Lung (tissue), 12 donors: ENCODE results near the gene ARID1B. TPM values are rescaled to one million over a fixed set of nuclear protein-coding genes. Genes with fewer than 3 reads are reported as not detected.

ENCODE experiments used
- ATAC-seq: fragments of 200-7000 bp; cut with Tn5 transposase; one replicate; pipeline ENCODE4 v1.9.1; 2020; ENCODE audit warnings: moderate number of reproducible peaks; ENCODE audit not compliant: insufficient read depth, low FRiP score
- DNase-seq, 3 donors: peaks; one replicate each; pipeline ENCODE4 v3.0.0-alpha.2; 2013 to 2017
- H3K27ac ChIP-seq, 2 donors: one replicate each; pipeline ENCODE4 v1.5.1; 2013; ENCODE audit warnings: mild to moderate bottlenecking in 2 of 2, moderate library complexity in 2 of 2, control low read depth in 1 of 2, inconsistent platforms in 1 of 2, low read depth in 1 of 2, low read length in 1 of 2
- H3K27me3 ChIP-seq, 3 donors: one replicate each; pipeline ENCODE4 v1.5.1; 2013; ENCODE audit warnings: low read length in 2 of 3; ENCODE audit not compliant: control insufficient read depth in 3 of 3, insufficient read depth in 3 of 3
- H3K36me3 ChIP-seq, 4 donors: one replicate each; pipeline ENCODE4 v1.5.1; 2013; ENCODE audit warnings: low read length in 4 of 4, mild to moderate bottlenecking in 1 of 4, moderate library complexity in 1 of 4; ENCODE audit not compliant: control insufficient read depth in 4 of 4, insufficient read depth in 4 of 4
- H3K4me1 ChIP-seq, 5 donors: one replicate each; pipeline ENCODE4 v1.5.1; 2013; ENCODE audit warnings: low read length in 5 of 5, mild to moderate bottlenecking in 2 of 5, moderate library complexity in 1 of 5; ENCODE audit not compliant: control insufficient read depth in 5 of 5, insufficient read depth in 5 of 5
- H3K4me3 ChIP-seq: one replicate; pipeline ENCODE4 v1.5.1; 2013; ENCODE audit warnings: mild to moderate bottlenecking, control low read depth, moderate library complexity
- H3K9ac ChIP-seq, 2 donors: one replicate each; pipeline ENCODE4 v1.5.1; 2013; ENCODE audit warnings: low read length in 2 of 2, control low read depth in 1 of 2; ENCODE audit not compliant: insufficient read depth in 1 of 2
- H3K9me3 ChIP-seq, 4 donors: one replicate each; pipeline ENCODE4 v1.5.1; 2013; ENCODE audit warnings: low read length in 3 of 4, mild to moderate bottlenecking in 1 of 4, moderate library complexity in 1 of 4; ENCODE audit not compliant: control insufficient read depth in 4 of 4, insufficient read depth in 3 of 4
- CTCF ChIP-seq: IDR thresholded peaks from 2 replicates; pipeline ENCODE4 v1.5.1; 2012; ENCODE audit warnings: mild to moderate bottlenecking; ENCODE audit errors: control extremely low read depth, extremely low read depth
- WGBS, 2 donors: extraction: QIAGEN DNeasy Blood & Tissue Kit; methylation state at CpG; one replicate each; pipeline ENCODE4 v1.1.7; 2013; 5-methylcytosine and 5-hydroxymethylcytosine counted together
- polyA plus RNA-seq, 2 donors: library from polyadenylated mRNA; stranded (reverse); fragments of 200-250 nt; gene quantifications; one replicate each; pipeline ENCODE4 v1.2.1, GENCODE V29; 2013
- total RNA-seq, 2 donors: library from RNA; depleted of rRNA in 1 of 2; stranded (reverse); fragments of >200 nt in 1 of 2; gene quantifications; one replicate each; pipeline ENCODE4 v1.2.1, GENCODE V29; 2014 to 2021
- donor health status: control.
- donor health status: control.
- donor health status: Bipolar disorder and iron deficiency.
- donor health status: healthy.
- donor health status: DM: yes; HTN: yes; CAD: no.

The ARID1B gene
- total and polyA plus RNA-seq, 4 donors = 10.5 to 239 (median 50.9) TPM

- ATAC-seq (peak; percentile 38), DNase-seq (no peak)
- H3K4me1 ChIP-seq = peaks cover 9 to 44% (median 19%) of the 10 kb centered on the region in 5 donors
- H3K36me3 ChIP-seq = no peaks in the 10 kb centered on the region
- no peak overlapping the region for H3K9ac ChIP-seq
- peak overlapping the region; percentile 41 to 56 for H3K27ac ChIP-seq
- no peak overlapping the region for H3K4me3 ChIP-seq
- no peaks in the 10 kb centered on the region for H3K9me3 ChIP-seq
- no peaks in the 10 kb centered on the region for H3K27me3 ChIP-seq
- TF ChIP-seq CTCF = no peak
- WGBS, 2 donors = 39 to 50% methylated on average over 8 of the region's 8 CpGs
Measured at GRCh38 chr6:156886409-156886808, 109.2 kb downstream of the ARID1B start.

- Histone ChIP-seq H3K4me1 (peaks cover 8 to 40% (median 13%) of the 10 kb centered on the region in 5 donors), H3K36me3 (no peaks in the 10 kb centered on the region), H3K27me3 (no peaks in the 10 kb centered on the region), H3K27ac (peak overlapping the region in 1 of 2 donors; percentile 53), H3K4me3 (no peak overlapping the region), H3K9ac (no peak overlapping the region), H3K9me3 (no peaks in the 10 kb centered on the region)
- no peak for TF ChIP-seq CTCF
- no peak for DNase-seq
- 90 to 92% methylated on average over 6 of the region's 6 CpGs for WGBS, 2 donors
- ATAC-seq = no peak
Measured at GRCh38 chr6:156887623-156888269, 110.6 kb downstream of the ARID1B start.

- Histone ChIP-seq H3K27ac (peak overlapping the region in 1 of 2 donors; percentile 40), H3K4me3 (no peak overlapping the region), H3K9ac (no peak overlapping the region), H3K4me1 (peaks cover 0 to 31% (median 7%) of the 10 kb centered on the region in 5 donors), H3K27me3 (no peaks in the 10 kb centered on the region), H3K9me3 (no peaks in the 10 kb centered on the region), H3K36me3 (no peaks in the 10 kb centered on the region)
- no peak for TF ChIP-seq CTCF
- DNase-seq (no peak), ATAC-seq (no peak)
- WGBS, 2 donors = 77 to 86% methylated on average over 6 of the region's 6 CpGs
Measured at GRCh38 chr6:156889469-156889868, 112.3 kb downstream of the ARID1B start.

GRCh38 chr6:156889986-156890385 lies 112.8 kb downstream of the ARID1B start:
- ATAC-seq (no peak), DNase-seq (no peak)
- H3K27ac ChIP-seq = peak overlapping the region in 1 of 2 donors; percentile 40
- no peaks in the 10 kb centered on the region for H3K9me3 ChIP-seq
- H3K27me3 ChIP-seq = no peaks in the 10 kb centered on the region
- WGBS, 2 donors = 97% methylated on average over 3 of the region's 3 CpGs
- peaks cover 0 to 35% (median 7%) of the 10 kb centered on the region in 5 donors for H3K4me1 ChIP-seq
- no peak overlapping the region for H3K4me3 ChIP-seq
- no peak overlapping the region for H3K9ac ChIP-seq
- no peaks in the 10 kb centered on the region for H3K36me3 ChIP-seq
- no peak for TF ChIP-seq CTCF
